GM12872 (cell line): ENCODE results near the gene MLX.

Experiments
- TF ChIP-seq, protein P1 (sequence below): IDR thresholded peaks from 3 replicates; pipeline ENCODE4 v1.5.1; 2011; ENCODE audit warnings: low read depth, mild to moderate bottlenecking, low read length, moderate library complexity; ENCODE audit not compliant: insufficient read depth

MLX gene

DNA sequence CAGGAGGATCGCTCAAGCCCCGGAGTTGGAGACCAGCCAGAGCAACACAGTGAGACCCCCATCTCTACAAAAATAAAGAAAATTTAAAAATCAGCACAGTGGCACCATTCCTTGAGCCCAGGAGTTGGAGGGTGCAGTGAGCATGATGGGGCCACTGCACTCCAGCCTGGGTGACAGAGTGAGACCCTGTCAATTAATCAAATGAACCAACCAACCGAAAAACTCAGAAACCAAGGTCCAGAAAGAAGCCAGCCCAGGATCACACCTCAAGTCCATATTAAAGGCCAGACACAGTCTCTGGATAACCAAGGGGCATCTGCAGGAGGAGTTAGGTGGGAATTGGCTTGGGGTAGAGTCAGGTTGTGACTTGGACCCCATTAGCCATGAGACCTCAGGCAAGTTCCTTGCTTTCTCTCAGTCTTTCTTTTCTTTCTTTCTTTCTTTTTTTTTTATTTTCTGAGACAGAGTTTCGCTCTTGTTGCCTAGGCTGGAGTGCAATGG, 11.7 kb upstream of the MLX start:
- TF ChIP-seq, protein P1, sequence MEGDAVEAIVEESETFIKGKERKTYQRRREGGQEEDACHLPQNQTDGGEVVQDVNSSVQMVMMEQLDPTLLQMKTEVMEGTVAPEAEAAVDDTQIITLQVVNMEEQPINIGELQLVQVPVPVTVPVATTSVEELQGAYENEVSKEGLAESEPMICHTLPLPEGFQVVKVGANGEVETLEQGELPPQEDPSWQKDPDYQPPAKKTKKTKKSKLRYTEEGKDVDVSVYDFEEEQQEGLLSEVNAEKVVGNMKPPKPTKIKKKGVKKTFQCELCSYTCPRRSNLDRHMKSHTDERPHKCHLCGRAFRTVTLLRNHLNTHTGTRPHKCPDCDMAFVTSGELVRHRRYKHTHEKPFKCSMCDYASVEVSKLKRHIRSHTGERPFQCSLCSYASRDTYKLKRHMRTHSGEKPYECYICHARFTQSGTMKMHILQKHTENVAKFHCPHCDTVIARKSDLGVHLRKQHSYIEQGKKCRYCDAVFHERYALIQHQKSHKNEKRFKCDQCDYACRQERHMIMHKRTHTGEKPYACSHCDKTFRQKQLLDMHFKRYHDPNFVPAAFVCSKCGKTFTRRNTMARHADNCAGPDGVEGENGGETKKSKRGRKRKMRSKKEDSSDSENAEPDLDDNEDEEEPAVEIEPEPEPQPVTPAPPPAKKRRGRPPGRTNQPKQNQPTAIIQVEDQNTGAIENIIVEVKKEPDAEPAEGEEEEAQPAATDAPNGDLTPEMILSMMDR: no peak

GRCh38 chr17:42555961-42556617, 10.8 kb upstream of the MLX start:
- TF ChIP-seq, protein P1: peak; percentile 25; the same call in 1 of the 3 replicates

DNA sequence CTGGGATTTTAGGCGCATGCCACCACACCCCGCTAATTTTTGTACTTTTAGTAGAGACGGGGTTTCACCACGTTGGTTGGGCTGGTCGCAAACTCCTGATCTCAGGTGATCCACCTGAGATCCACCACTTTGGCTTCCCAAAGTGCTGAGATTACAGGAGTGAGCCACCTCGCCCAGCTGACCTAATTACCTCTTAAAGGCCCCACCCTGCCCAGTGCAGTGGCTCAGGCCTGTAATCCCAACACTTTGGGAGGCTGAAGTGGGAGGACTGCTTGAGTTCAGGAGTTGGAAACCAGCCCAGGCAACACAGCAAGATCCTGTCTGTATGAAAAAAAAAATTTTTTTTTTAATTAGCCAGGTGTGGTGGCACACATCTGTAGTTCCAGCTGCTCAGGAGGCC, 7.8 kb upstream of the MLX start:
- TF ChIP-seq, protein P1: no peak

GRCh38 chr17:42560246-42560645, 6.7 kb upstream of the MLX start:
- TF ChIP-seq, protein P1: no peak

- TF ChIP-seq, protein P1: no peak
Observed at GRCh38 chr17:42561897-42562387, 5.0 kb upstream of the MLX start, which contains the start of gene COASY. Gene COASY, plus strand, starts transcription at chr17:42562148. Its CDS starts 475 bp downstream, at chr17:42562623.

DNA sequence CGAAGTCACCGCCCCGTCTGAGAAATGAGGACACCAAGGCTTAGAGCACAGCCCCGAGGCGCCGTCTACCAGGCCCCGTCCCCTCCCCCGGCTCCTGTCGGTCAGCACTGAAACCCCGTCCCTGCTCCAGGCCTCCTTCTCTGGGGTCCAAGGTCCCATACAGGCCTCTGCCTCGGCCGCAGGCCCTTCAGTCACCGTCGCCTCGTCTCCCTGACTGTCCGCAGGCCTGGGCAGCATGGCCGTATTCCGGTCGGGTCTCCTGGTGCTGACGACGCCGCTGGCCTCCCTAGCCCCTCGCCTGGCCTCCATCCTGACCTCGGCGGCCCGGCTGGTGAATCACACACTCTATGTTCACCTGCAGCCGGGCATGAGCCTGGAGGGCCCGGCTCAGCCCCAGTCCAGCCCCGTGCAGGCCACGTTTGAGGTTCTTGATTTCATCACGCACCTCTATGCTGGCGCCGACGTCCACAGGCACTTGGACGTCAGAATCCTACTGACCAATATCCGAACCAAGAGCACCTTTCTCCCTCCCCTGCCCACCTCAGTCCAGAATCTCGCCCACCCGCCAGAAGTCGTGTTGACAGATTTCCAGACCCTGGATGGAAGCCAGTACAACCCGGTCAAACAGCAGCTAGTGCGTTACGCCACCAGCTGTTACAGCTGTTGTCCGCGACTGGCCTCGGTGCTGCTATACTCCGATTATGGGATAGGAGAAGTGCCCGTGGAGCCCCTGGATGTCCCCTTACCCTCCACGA, 4.3 kb upstream of the MLX start:
- TF ChIP-seq, protein P1: no peak

GRCh38 chr17:42563143-42563509, 3.8 kb upstream of the MLX start:
- TF ChIP-seq, protein P1: no peak
